Ectodermal cell (in vitro differentiated cells): ENCODE results near the gene TOR1AIP2.
A peak's percentile ranks its signal among the peaks of the same experiment; 100 is the strongest.

Experiments
- H3K27ac ChIP-seq: 2 replicates; pipeline ENCODE4 v1.7.0; 2013; ENCODE audit warnings: mild to moderate bottlenecking, low read depth, low read length; ENCODE audit not compliant: insufficient read depth, poor library complexity, severe bottlenecking
- H3K27me3 ChIP-seq: 2 replicates; pipeline ENCODE4 v1.7.0; 2013; ENCODE audit warnings: mild to moderate bottlenecking, low read length; ENCODE audit not compliant: insufficient read depth, control insufficient read depth, poor library complexity, severe bottlenecking
- H3K36me3 ChIP-seq: one replicate; pipeline ENCODE4 v1.7.0; 2013; ENCODE audit warnings: low read length; ENCODE audit not compliant: control insufficient read depth, insufficient read depth
- H3K4me1 ChIP-seq: one replicate; pipeline ENCODE4 v1.7.0; 2013; ENCODE audit warnings: low read length; ENCODE audit not compliant: control insufficient read depth, insufficient read depth
- H3K4me3 ChIP-seq: 2 replicates; pipeline ENCODE4 v1.7.0; 2013; ENCODE audit warnings: low read depth, low read length, control low read depth; ENCODE audit not compliant: insufficient read depth
- H3K9me3 ChIP-seq: 2 replicates; pipeline ENCODE4 v1.7.0; 2013; ENCODE audit warnings: mild to moderate bottlenecking, low read length, moderate library complexity; ENCODE audit not compliant: control insufficient read depth
- WGBS, 2 experiments: methylation state at CpG; one replicate each; pipeline ENCODE4 v1.1.7; 2013; ENCODE audit warnings: missing lambda C conversion rate in 2 of 2; 5-methylcytosine and 5-hydroxymethylcytosine counted together

Gene TOR1AIP2

DNA sequence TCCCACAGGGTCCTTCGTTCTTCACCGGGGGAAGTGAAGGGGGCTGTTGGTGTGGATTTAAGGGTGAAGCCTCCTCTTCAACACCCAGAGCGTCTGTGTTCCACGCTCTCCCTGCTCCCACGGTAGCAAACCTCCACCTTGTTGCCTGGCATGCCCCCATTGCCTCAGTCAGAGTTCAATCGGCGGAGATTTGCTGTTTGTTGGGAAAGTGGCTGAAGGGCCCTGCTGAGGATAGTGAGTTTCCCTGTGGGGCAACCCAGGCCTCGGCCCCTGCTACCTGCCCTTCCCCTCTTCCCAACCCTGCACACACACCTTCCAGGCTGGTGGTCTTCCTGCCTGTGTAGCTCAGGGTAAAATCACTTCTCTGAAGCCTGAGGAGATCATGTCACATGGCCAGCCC lies 60.5 kb downstream of the TOR1AIP2 start:
- peaks cover 8% of the 10 kb centered on the region for H3K4me1 ChIP-seq
- H3K27me3 ChIP-seq, result peaks cover 25% of the 10 kb centered on the region
- no peaks in the 10 kb centered on the region for H3K36me3 ChIP-seq
- H3K27ac ChIP-seq, result no peak overlapping the region
- no peak overlapping the region for H3K4me3 ChIP-seq
- WGBS, 2 experiments, result 99% methylated on average over 8 of the region's 8 CpGs
- no peaks in the 10 kb centered on the region for H3K9me3 ChIP-seq

DNA sequence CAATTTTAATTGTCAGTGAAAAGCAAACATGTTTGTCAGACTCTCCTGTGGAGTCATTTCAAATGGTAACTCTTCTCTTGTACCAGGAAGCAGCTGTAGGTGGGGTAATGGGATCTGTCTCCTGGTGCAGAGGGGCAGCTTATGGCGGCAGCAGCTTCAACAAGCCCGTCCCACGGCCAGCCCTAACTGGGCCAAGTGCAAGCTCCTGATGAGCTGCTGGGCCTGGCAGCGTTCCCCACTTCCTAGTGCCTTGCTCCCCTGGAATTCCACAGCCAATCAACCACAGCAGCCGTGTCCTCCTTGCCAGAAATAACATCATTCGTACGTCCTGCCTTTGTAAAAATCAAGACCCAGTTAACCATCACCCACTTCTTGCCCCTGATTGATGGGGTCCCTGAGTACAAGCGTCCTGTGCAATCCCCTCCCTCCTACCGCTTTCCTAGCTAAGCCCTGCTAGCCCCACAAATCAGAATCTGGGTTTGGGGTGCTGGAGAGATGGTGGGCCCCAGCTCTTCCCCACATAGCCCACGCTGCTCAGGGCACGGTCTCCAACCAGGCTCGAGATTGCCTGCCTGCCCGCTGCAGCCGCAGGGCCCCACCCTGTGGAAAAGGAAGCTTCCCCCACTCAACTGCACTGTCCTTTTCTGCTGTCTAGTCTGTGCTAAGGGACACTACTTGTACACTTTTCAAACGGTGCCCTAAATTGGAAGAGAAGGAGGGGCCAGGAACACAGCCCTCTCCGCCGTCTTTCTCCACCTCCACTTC lies 61.2 kb downstream of the TOR1AIP2 start:
- Histone ChIP-seq H3K27me3 (peaks cover 25% of the 10 kb centered on the region), H3K4me1 (peaks cover 8% of the 10 kb centered on the region), H3K27ac (no peak overlapping the region), H3K4me3 (no peak overlapping the region), H3K36me3 (no peaks in the 10 kb centered on the region), H3K9me3 (no peaks in the 10 kb centered on the region)
- WGBS, 2 experiments, result 79% methylated on average over 17 of the region's 17 CpGs

DNA sequence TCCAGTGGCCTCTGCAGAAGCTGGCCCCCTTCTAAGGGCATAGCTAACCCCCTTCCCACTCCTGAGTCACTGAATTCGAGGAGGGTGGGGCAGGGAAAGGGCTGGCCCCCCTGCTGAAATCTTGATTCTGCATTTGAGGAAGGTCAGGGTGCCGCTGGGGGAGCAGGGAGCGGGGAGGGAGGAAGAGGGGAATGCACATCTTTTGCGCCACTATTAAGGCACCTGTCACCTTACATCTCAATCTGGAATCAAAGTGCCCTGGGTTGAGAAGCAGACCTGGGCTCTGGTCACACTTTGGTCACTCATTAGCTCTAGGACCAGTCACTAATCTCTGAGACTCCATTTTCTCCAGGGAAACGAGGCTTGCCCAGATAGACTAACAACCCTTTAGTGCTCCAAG lies 62.0 kb downstream of the TOR1AIP2 start:
- Histone ChIP-seq H3K27ac (no peak overlapping the region), H3K36me3 (no peaks in the 10 kb centered on the region), H3K4me3 (peak overlapping the region; percentile 44), H3K9me3 (no peaks in the 10 kb centered on the region), H3K4me1 (peaks cover 8% of the 10 kb centered on the region), H3K27me3 (peaks cover 25% of the 10 kb centered on the region)
- 53 to 55% methylated on average over 5 of the region's 5 CpGs for WGBS, 2 experiments

GRCh38 chr1:179814546-179814838 lies 63.1 kb downstream of the TOR1AIP2 start:
- WGBS, 2 experiments, result 5 to 7% methylated on average over 16 of the region's 16 CpGs
- no peaks in the 10 kb centered on the region for H3K36me3 ChIP-seq
- peaks cover 25% of the 10 kb centered on the region for H3K27me3 ChIP-seq
- peak overlapping the region; percentile 44 for H3K4me3 ChIP-seq
- no peaks in the 10 kb centered on the region for H3K9me3 ChIP-seq
- peaks cover 8% of the 10 kb centered on the region for H3K4me1 ChIP-seq
- H3K27ac ChIP-seq, result peak overlapping the region; percentile 40

DNA sequence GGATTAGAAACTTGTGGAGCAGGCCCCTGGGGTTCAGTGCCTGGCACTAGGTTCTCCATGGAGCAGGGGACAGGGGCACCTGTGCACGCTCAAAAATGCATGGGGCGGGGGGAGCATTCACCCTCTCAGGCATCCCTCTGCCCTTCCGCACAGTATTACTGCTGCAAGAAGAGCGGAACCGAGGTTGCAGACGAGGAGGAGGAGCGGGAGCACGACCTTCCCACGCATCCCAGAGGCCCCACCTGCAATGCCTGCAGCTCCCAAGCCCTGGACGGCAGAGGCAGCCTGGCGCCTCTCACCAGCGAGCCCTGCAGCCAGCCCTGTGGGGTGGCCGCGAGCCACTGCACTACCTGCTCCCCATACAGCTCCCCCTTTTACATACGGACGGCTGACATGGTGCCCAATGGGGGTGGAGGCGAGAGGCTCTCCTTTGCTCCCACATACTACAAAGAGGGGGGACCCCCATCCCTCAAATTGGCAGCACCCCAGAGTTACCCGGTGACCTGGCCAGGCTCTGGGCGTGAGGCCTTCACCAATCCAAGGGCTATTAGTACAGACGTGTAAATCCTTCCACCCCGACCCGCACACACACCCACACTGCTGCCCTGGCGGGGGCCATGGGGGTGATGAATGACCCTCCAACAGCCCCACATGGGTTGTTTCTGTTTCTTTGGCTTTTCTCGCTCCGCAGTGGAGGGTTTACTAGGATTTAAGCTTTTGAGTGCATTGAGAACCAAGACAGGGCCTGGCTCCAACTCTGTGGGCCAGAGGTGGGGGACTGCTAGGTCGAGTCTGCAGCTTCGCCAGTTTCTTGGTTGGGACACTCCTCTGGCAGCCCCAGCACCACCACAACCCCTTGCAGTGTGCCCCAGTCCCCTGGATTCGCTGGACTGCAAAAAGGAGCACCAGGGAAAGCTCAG lies 63.7 kb downstream of the TOR1AIP2 start:
- WGBS, 2 experiments, result 84 to 86% methylated on average over 28 of the region's 28 CpGs
- Histone ChIP-seq H3K27me3 (peaks cover 25% of the 10 kb centered on the region), H3K4me3 (peak overlapping the region; percentile 44), H3K27ac (no peak overlapping the region), H3K9me3 (no peaks in the 10 kb centered on the region), H3K4me1 (peaks cover 8% of the 10 kb centered on the region), H3K36me3 (no peaks in the 10 kb centered on the region)

DNA sequence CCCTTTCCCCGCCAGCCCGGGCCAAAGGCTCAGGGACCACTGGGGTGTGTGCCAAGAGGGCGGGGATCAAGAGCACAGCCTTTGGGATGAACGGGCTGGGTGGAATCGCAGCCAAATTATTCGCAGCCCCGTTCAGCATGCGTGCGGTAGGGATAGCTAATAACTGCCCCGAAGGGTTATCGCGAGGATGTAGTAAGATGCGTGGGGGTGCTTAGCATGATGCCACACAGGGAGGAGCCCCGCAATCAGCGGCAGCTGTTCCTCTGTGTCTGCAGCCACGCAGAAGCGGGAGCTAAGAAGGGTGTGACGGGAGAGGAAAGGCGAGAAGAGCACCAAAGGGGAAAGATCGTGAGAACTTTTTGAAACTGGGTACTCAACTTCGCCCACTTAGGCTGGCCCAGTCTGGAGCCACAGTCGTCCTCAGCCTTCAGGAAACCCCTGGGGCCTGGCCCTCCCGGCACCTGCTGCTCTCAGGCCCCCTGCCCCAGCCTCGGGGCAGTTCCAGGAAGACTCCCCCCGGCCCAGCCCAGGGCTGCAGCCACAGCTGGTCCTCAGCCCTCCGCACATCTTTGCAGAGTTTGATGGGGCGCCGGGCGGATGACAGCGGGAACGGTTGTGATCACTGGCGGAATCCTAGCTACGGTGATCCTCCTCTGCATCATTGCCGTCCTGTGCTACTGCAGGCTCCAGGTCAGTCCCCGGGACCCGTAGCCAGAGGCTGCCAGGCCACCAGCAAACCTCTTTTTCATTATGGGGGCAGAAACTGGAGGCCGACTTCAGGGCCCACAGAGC lies 64.9 kb downstream of the TOR1AIP2 start:
- Histone ChIP-seq H3K36me3 (no peaks in the 10 kb centered on the region), H3K27me3 (peaks cover 25% of the 10 kb centered on the region), H3K9me3 (no peaks in the 10 kb centered on the region), H3K27ac (no peak overlapping the region), H3K4me3 (no peak overlapping the region), H3K4me1 (peaks cover 8% of the 10 kb centered on the region)
- WGBS, 2 experiments, result 93% methylated on average over 37 of the region's 37 CpGs

DNA sequence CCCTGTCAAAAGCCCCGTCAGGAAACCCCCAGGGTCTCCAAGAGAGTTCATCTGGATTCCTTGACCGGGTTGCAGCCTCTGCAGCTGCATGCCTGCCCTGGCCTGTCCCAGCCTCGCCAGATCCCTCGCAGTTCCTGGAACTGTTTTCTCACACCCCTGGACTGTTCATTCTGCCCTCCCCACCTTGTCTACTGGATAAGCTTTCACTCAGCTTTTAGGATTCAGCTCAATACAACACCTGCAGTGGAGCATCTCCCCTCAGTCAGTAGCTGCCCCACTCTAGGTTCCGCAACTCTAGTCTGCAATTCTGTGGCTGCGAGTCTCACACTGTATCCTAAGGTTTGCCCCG lies 67.3 kb downstream of the TOR1AIP2 start:
- Histone ChIP-seq H3K9me3 (no peaks in the 10 kb centered on the region), H3K36me3 (no peaks in the 10 kb centered on the region), H3K4me3 (no peak overlapping the region), H3K27me3 (peaks cover 4% of the 10 kb centered on the region), H3K4me1 (peaks cover 4% of the 10 kb centered on the region), H3K27ac (no peak overlapping the region)
- 86 to 93% methylated on average over 7 of the region's 7 CpGs for WGBS, 2 experiments

DNA sequence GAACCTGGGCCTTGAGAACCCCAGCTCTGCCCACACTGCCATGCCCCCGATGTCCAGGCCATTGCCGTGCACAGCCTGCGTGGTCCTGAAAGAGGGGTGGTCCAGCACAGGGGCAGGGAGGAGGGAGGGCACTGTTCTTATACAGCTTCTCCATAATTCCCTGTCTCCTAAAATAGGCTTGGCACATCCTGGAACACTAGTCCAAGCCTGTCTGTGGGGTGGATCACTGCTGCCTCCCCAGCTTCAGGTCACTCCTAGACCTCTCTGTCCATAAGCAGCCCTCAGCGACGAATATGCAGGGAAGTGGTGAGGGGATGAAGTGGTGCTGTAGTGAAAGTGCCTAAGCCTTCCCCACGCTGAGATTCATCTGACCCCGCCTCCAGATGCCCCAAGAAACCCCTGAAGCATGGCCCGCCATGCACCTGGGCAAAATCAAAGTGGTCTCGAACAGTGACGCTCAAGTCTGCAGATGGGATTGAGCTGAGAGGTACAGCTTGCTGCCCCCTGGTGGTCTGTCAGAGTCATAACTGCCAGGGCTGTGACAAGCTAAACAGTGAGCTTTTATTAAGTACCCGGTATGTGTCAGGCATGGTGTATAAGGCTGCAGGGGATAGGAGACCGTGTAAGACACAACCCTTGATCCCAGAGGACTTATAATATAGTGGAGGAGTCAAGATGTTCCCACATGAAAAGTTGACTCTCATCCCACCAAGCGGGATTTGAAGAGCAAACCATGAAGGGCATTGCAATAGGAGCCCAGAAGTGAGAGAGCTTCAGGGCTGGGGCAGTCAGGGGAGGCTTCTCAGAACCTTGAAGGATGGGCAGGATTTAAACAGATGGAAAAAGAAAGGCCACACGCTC lies 67.9 kb downstream of the TOR1AIP2 start:
- WGBS, 2 experiments, result 49 to 53% methylated on average over 14 of the region's 14 CpGs
- H3K36me3 ChIP-seq, result no peaks in the 10 kb centered on the region
- H3K27me3 ChIP-seq, result no peaks in the 10 kb centered on the region
- no peak overlapping the region for H3K27ac ChIP-seq
- no peaks in the 10 kb centered on the region for H3K4me1 ChIP-seq
- no peak overlapping the region for H3K4me3 ChIP-seq
- H3K9me3 ChIP-seq, result no peaks in the 10 kb centered on the region

DNA sequence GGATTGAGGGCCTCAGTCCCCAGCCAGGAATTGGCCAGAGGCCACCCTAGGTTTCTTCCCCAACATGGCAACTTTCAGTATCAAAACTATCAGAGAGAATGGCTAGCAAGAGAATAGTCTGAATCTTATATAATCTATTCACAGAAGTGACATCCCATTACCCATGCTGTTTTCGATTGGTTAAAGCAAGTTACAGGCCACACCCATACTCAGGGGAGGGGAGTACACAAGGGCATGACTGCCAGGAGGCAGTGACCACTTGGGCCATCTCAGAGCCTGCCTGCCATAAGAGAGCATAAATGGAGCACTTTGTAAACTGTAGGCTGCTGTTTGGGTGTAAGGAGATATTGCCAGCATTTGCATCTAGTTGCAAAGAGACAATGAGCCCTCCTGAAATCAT lies 69.1 kb downstream of the TOR1AIP2 start:
- H3K27ac ChIP-seq, result no peak overlapping the region

More for the DNA sequence above, 69.1 kb downstream of the TOR1AIP2 start:
- WGBS, 2 experiments, result 86 to 95% methylated on average over 1 of the region's 1 CpG
- Histone ChIP-seq H3K27me3 (no peaks in the 10 kb centered on the region), H3K4me3 (no peak overlapping the region), H3K9me3 (no peaks in the 10 kb centered on the region), H3K4me1 (no peaks in the 10 kb centered on the region), H3K36me3 (no peaks in the 10 kb centered on the region)
